PFSK-1 (cell line): Measurements from ENCODE around the gene GNGT2.

Experiments used
- POLR2AphosphoS5 ChIP-seq: IDR thresholded peaks from 2 replicates; pipeline ENCODE4 v1.6.1; 2012; ENCODE audit warnings: low read depth, mild to moderate bottlenecking, control low read depth, low read length, moderate library complexity
- TAF1 ChIP-seq: IDR thresholded peaks from 2 replicates; pipeline ENCODE4 v1.6.1; 2012; ENCODE audit warnings: low read length, control low read depth, borderline replicate concordance; ENCODE audit not compliant: insufficient read depth

- no peak for TF ChIP-seq POLR2AphosphoS5
- TF ChIP-seq TAF1 = no peak
Measured at GRCh38 chr17:49249292-49249794, 39.0 kb upstream of the GNGT2 start.
